HK-2 (cell line): ENCODE data around the gene HOMER2.
"Not testable (repeated sequence)": the region's sequence is repeated elsewhere in the genome, so short reads cannot be mapped to it uniquely, and the experiment has no call there.

Experiments
- DNase-seq: peaks from one replicate; pipeline ENCODE4 v3.0.0-alpha.2; 2018; ENCODE audit not compliant: unreplicated experiment

The HOMER2 gene

GRCh38 chr15:82964890-82965289, 12.4 kb upstream of the HOMER2 start:
- DNase-seq, result no peak

GRCh38 chr15:82963471-82964341, 11.2 kb upstream of the HOMER2 start:
- DNase-seq, result no peak

- no peak for DNase-seq
Measured at GRCh38 chr15:82960766-82961165, 8.2 kb upstream of the HOMER2 start.

GRCh38 chr15:82959423-82959822, 6.9 kb upstream of the HOMER2 start:
- DNase-seq, result no peak

- DNase-seq, result no peak
Measured at GRCh38 chr15:82958638-82959037, 6.1 kb upstream of the HOMER2 start.

- no peak for DNase-seq
Measured at GRCh38 chr15:82951472-82952157, 905 bp downstream of the HOMER2 start.

GRCh38 chr15:82950746-82951370, 1.7 kb downstream of the HOMER2 start:
- no peak for DNase-seq

GRCh38 chr15:82950295-82950694, 2.2 kb downstream of the HOMER2 start:
- DNase-seq, result no peak

GRCh38 chr15:82946155-82946701, 6.3 kb downstream of the HOMER2 start:
- no peak for DNase-seq

- DNase-seq, result no peak
Measured at GRCh38 chr15:82945326-82945725, 7.2 kb downstream of the HOMER2 start.

GRCh38 chr15:82944821-82945220, 7.7 kb downstream of the HOMER2 start:
- peak; percentile 62 for DNase-seq

- no peak for DNase-seq
Measured at GRCh38 chr15:82944056-82944455, 8.5 kb downstream of the HOMER2 start.

- peak; percentile 24 for DNase-seq
Measured at GRCh38 chr15:82943176-82943575, 9.3 kb downstream of the HOMER2 start.

GRCh38 chr15:82942691-82943090, 9.8 kb downstream of the HOMER2 start:
- DNase-seq, result peak; percentile 80

- DNase-seq, result not testable (repeated sequence)
Measured at GRCh38 chr15:82939678-82940077, 12.8 kb downstream of the HOMER2 start.

GRCh38 chr15:82937712-82938058, 14.8 kb downstream of the HOMER2 start:
- no peak for DNase-seq

- DNase-seq, result peak; percentile 46
Measured at GRCh38 chr15:82936966-82937711, 15.4 kb downstream of the HOMER2 start.

GRCh38 chr15:82935382-82935781, 17.1 kb downstream of the HOMER2 start:
- DNase-seq, result no peak

GRCh38 chr15:82934100-82934880, 18.2 kb downstream of the HOMER2 start:
- DNase-seq, result no peak

GRCh38 chr15:82933576-82933975, 18.9 kb downstream of the HOMER2 start:
- peak; percentile 20 for DNase-seq

- no peak for DNase-seq
Measured at GRCh38 chr15:82931221-82931620, 21.3 kb downstream of the HOMER2 start.
